K562 (cell line): ENCODE measurements around the gene PNKD. TPM values are rescaled to one million over a fixed set of nuclear protein-coding genes. Genes with fewer than 3 reads are reported as not detected.
A peak's percentile ranks its signal among the peaks of the same experiment; 100 is the strongest.

ENCODE experiments used
- ATF1 ChIP-seq, 2 experiments: fragments of 450-650 bp in 1 of 2; IDR thresholded peaks; 2 replicates each; pipeline ENCODE4 v1.6.1; 2016; ENCODE audit warnings: missing compliant biosample characterization in 1 of 2, missing genetic modification characterization in 1 of 2
- FOXK1 ChIP-seq: sonication (generic); formaldehyde crosslinking; IDR thresholded peaks from 2 replicates; pipeline ENCODE4 v1.8.0; 2022; ENCODE audit warnings: missing genetic modification reagents, mild to moderate bottlenecking, borderline replicate concordance
- HIVEP1 ChIP-seq: fragments of 250-450 bp; sonication (Bioruptor Pico); IDR thresholded peaks from 2 replicates; pipeline ENCODE4 v1.4.0; 2020; ENCODE audit warnings: mild to moderate bottlenecking
- HMBOX1 ChIP-seq: sonication (generic); IDR thresholded peaks from 2 replicates; pipeline ENCODE4 v1.6.1; 2016
- HNRNPLL ChIP-seq: fragments of 200-400 bp; formaldehyde crosslinking; IDR thresholded peaks from 2 replicates; pipeline ENCODE4 v1.6.1; 2017; ENCODE audit warnings: low read length, low read depth, mild to moderate bottlenecking; ENCODE audit not compliant: poor library complexity, severe bottlenecking
- JUND ChIP-seq, 2 experiments: IDR thresholded peaks; 2 replicates in 1 of 2; 3 replicates in 1 of 2; pipeline ENCODE4 v1.6.1; 2011; ENCODE audit warnings: borderline replicate concordance in 2 of 2, low read depth in 2 of 2, low read length in 2 of 2, improper control_type of control experiment in 1 of 2, missing biosample characterization in 1 of 2, missing genetic modification characterization in 1 of 2, missing genetic modification reagents in 1 of 2
- KLF16 ChIP-seq: IDR thresholded peaks from 2 replicates; pipeline ENCODE4 v1.6.1; 2016; ENCODE audit warnings: antibody characterized with exemption
- MYC ChIP-seq, 2 experiments: fragments of 250-450 bp in 1 of 2; sonication (Bioruptor Pico) in 1 of 2; IDR thresholded peaks; 2 replicates each; pipeline versions ENCODE4 v1.5.1 to v1.6.1; 2012 to 2021; ENCODE audit warnings: low read depth in 2 of 2, borderline replicate concordance in 1 of 2, improper control_type of control experiment in 1 of 2, low read length in 1 of 2, mild to moderate bottlenecking in 1 of 2, moderate library complexity in 1 of 2
- POU5F1 ChIP-seq: fragments of 150-350 bp; IDR thresholded peaks from 2 replicates; pipeline ENCODE4 v1.6.1; 2014; ENCODE audit warnings: borderline replicate concordance, low read length, low read depth, mild to moderate bottlenecking; ENCODE audit not compliant: partially characterized antibody
- RBM15 ChIP-seq: fragments of 200-400 bp; formaldehyde crosslinking; IDR thresholded peaks from 2 replicates; pipeline ENCODE4 v1.6.1; 2018; ENCODE audit warnings: mild to moderate bottlenecking, low read length, moderate library complexity; ENCODE audit not compliant: insufficient read depth
- SIN3A ChIP-seq, 2 experiments: fragments of 150-350 bp in 1 of 2; IDR thresholded peaks; 2 replicates each; pipeline ENCODE4 v1.6.1; 2011 to 2016; ENCODE audit warnings: borderline replicate concordance in 2 of 2, low read depth in 2 of 2, low read length in 2 of 2, mild to moderate bottlenecking in 2 of 2, moderate library complexity in 2 of 2; ENCODE audit not compliant: control insufficient read depth in 1 of 2
- SMAD4 ChIP-seq: fragments of 250-450 bp; sonication (Bioruptor Pico); conservative IDR thresholded peaks from 2 replicates; pipeline ENCODE4 v1.8.0; 2021; ENCODE audit warnings: inconsistent platforms, mild to moderate bottlenecking, moderate library complexity
- SNAPC5 ChIP-seq: fragments of 250-450 bp; sonication (Bioruptor Pico); IDR thresholded peaks from 2 replicates; pipeline ENCODE4 v1.8.0; 2021; ENCODE audit warnings: moderate library complexity, mild to moderate bottlenecking, inconsistent platforms
- SNIP1 ChIP-seq: fragments of 450-650 bp; IDR thresholded peaks from 2 replicates; pipeline ENCODE4 v1.7.1; 2017; ENCODE audit warnings: low read depth, mild to moderate bottlenecking
- SREBF2 ChIP-seq: sonication (generic); formaldehyde crosslinking; IDR thresholded peaks from 2 replicates; pipeline ENCODE4 v1.4.0; 2020; ENCODE audit warnings: mild to moderate bottlenecking, missing genetic modification reagents
- SRSF7 ChIP-seq: fragments of 200-400 bp; formaldehyde crosslinking; optimal IDR thresholded peaks from 2 replicates; pipeline ENCODE3; 2017; ENCODE audit warnings: mild to moderate bottlenecking, low read depth, low read length
- TFAP4 ChIP-seq: sonication (generic); formaldehyde crosslinking; IDR thresholded peaks from 2 replicates; pipeline ENCODE4 v1.8.0; 2022; ENCODE audit warnings: missing genetic modification reagents, mild to moderate bottlenecking, moderate library complexity, borderline replicate concordance
- TSC22D4 ChIP-seq: fragments of 450-650 bp; IDR thresholded peaks from 2 replicates; pipeline ENCODE4 v1.6.1; 2016; ENCODE audit warnings: missing genetic modification characterization, missing biosample characterization, control low read depth
- ZBTB7A ChIP-seq: IDR thresholded peaks from 2 replicates; pipeline ENCODE4 v1.6.1; 2011; ENCODE audit warnings: low read depth, mild to moderate bottlenecking, low read length, moderate library complexity, borderline replicate concordance; ENCODE audit not compliant: control insufficient read depth
- ZNF277 ChIP-seq: fragments of 250-450 bp; sonication (Bioruptor Pico); IDR thresholded peaks from 2 replicates; pipeline ENCODE4 v1.8.0; 2022; ENCODE audit warnings: inconsistent platforms, mild to moderate bottlenecking, moderate library complexity, borderline replicate concordance
- ZNF586 ChIP-seq: fragments of 450-650 bp; formaldehyde crosslinking; conservative IDR thresholded peaks from 2 replicates; pipeline ENCODE4 v1.4.0; 2020; ENCODE audit warnings: mild to moderate bottlenecking, moderate library complexity
- ZNF589 ChIP-seq: fragments of 200-800 bp; sonication (Bioruptor generic); IDR thresholded peaks from 2 replicates; pipeline ENCODE4 v1.6.1; 2016; ENCODE audit warnings: low read depth, missing genetic modification characterization, missing compliant biosample characterization
- polyA plus RNA-seq, 8 experiments: library from polyadenylated mRNA; depleted of rRNA in 4 of 8; stranded (reverse) in 5 of 8; unstranded in 3 of 8; fragments of >200 nt; fragmentation: Nextera tagmentation in 2 of 8; fragmentation: Illumina TruSeq in 1 of 8; extraction: Ambion mirVana in 2 of 8; extraction: Trizol in 1 of 8; gene quantifications; 2 replicates each; pipeline versions ENCODE4 v1.2.1 to v1.2.3, GENCODE V29; 2011 to 2014; ENCODE audit warnings: inconsistent platforms in 1 of 8, missing spikeins in 1 of 8
- total RNA-seq, 7 experiments: library from RNA; depleted of rRNA in 6 of 7; stranded (reverse); fragments of >200 nt in 6 of 7; fragmentation: Illumina TruSeq in 2 of 7; extraction: Trizol in 2 of 7; gene quantifications; 2 replicates each; pipeline versions ENCODE4 v1.2.1 to v1.2.3, GENCODE V29; 2011 to 2021; ENCODE audit warnings: low replicate concordance in 1 of 7

Gene PNKD
- total and polyA plus RNA-seq, 9 of the 15 experiments (the other 6 are each of a cell fraction or from before 2014, with no cell fraction given) = 26.0 to 105 (median 60.1) TPM

GRCh38 chr2:218269900-218270720 is at the start of gene PNKD, which contains the start of gene AAMP (continued):
- TF ChIP-seq SIN3A (IDR thresholded peaks at IDR 0.05; ENCODE audit: borderline replicate concordance in 2 of 2, control insufficient read depth in 1 of 2, low read depth in 2 of 2, low read length in 2 of 2) (peak; percentile 58 to 66; a peak in 3 of 4 replicates), TSC22D4 (tag) (no peak), FOXK1 (peak; percentile 35; the same call in 1 of the 2 replicates), HNRNPLL (peak; percentile 51), HMBOX1 (no peak), RBM15 (no peak), POU5F1 (peak; percentile 90), SNIP1 (no peak), HIVEP1 (CRISPR knock-in tag) (no peak), ZNF277 (CRISPR knock-in tag) (no peak), MYC (IDR thresholded peaks at IDR 0.05; ENCODE audit: low read depth, low read length) (peak; percentile 22), MYC (CRISPR knock-in tag; IDR thresholded peaks at IDR 0.05; ENCODE audit: borderline replicate concordance, low read depth) (no peak), SREBF2 (CRISPR knock-in tag) (no peak), ZNF586 (CRISPR knock-in tag) (no peak), SMAD4 (CRISPR knock-in tag) (no peak), ATF1 (CRISPR knock-in tag; IDR thresholded peaks at IDR 0.05) (no peak; the same call in 1 of the 2 replicates), ATF1 (tag; IDR thresholded peaks at IDR 0.05) (peak; percentile 89), ZNF589 (CRISPR knock-in tag) (no peak), ZBTB7A (peak; percentile 64), SNAPC5 (CRISPR knock-in tag) (no peak), SRSF7 (no peak), JUND (IDR thresholded peaks at IDR 0.05; ENCODE audit: borderline replicate concordance, low read depth, low read length) (0 out of 2 replicates have a peak, but pooled peaks have one; percentile 28), JUND (tag; IDR thresholded peaks at IDR 0.05; ENCODE audit: borderline replicate concordance, low read depth, low read length) (no peak; the same call in 2 of the 3 replicates), TFAP4 (CRISPR knock-in tag) (peak; percentile 73; the same call in 1 of the 2 replicates), KLF16 (peak; percentile 52; the same call in 1 of the 2 replicates)
